Breast epithelium (tissue), 4 donors: ENCODE data around the gene VPS9D1. TPM values are rescaled to one million over a fixed set of nuclear protein-coding genes. Genes with fewer than 3 reads are reported as not detected.

Experiments used
- DNase-seq, 2 donors: peaks; one replicate each; pipeline ENCODE4 v3.0.0-alpha.2; 2019; ENCODE audit warnings: low spot score in 2 of 2
- H3K27ac ChIP-seq, 2 donors: fragments of 200-600 bp; sonication (generic) in 1 of 2; one replicate each; pipeline ENCODE4 v1.5.1; 2016 to 2019; ENCODE audit warnings: mild to moderate bottlenecking in 1 of 2
- H3K27me3 ChIP-seq, 2 donors: fragments of 200-600 bp; sonication (generic) in 1 of 2; one replicate each; pipeline versions ENCODE4 v1.5.1 to v1.6.0; 2017 to 2019; ENCODE audit warnings: control low read depth in 1 of 2, mild to moderate bottlenecking in 1 of 2
- H3K36me3 ChIP-seq: fragments of 200-600 bp; one replicate; pipeline ENCODE4 v1.5.1; 2019
- H3K4me1 ChIP-seq, 2 donors: fragments of 200-600 bp; sonication (generic); one replicate each; pipeline ENCODE4 v1.5.1; 2016 to 2019; ENCODE audit warnings: control low read depth in 1 of 2
- H3K4me3 ChIP-seq, 3 donors: fragments of 200-600 bp; sonication (generic); 1 replicate in 2 of 3; 2 replicates in 1 of 3; pipeline ENCODE4 v1.5.1; 2016 to 2019; ENCODE audit warnings: mild to moderate bottlenecking in 3 of 3, moderate library complexity in 2 of 3
- H3K9me3 ChIP-seq, 2 donors: fragments of 200-600 bp; sonication (generic) in 1 of 2; one replicate each; pipeline ENCODE4 v1.5.1; 2016 to 2019; ENCODE audit warnings: control low read depth in 1 of 2
- CTCF ChIP-seq, 3 donors: fragments of 450-650 bp; IDR thresholded peaks; one replicate each; pipeline ENCODE4 v1.5.1; 2016 to 2017; ENCODE audit warnings: antibody characterized with exemption in 3 of 3, mild to moderate bottlenecking in 3 of 3, moderate library complexity in 3 of 3
- POLR2A ChIP-seq: fragments of 450-650 bp; IDR thresholded peaks from one replicate; pipeline ENCODE4 v1.6.1; 2016; ENCODE audit warnings: antibody characterized with exemption, mild to moderate bottlenecking, moderate library complexity
- POLR2AphosphoS5 ChIP-seq, 3 donors: sonication (generic); formaldehyde crosslinking; IDR thresholded peaks; one replicate each; pipeline ENCODE4 v1.6.1; 2017; ENCODE audit warnings: antibody characterized with exemption in 3 of 3
- intact Hi-C: fragments of 100-400 bp; cut with DNase I; formaldehyde crosslinking; loops from one replicate; pipeline ENCODE4 v1.15.1; 2023; ENCODE audit warnings: low total_unique reads
- total RNA-seq, 3 donors: library from RNA; depleted of rRNA; stranded (reverse); fragments of >200 nt; gene quantifications; one replicate each; pipeline ENCODE4 v1.1.0, GENCODE V29; 2016

The VPS9D1 gene
- total RNA-seq, 3 donors from 2014 or later = 4.8 to 6.6 (median 5.4) TPM

DNA sequence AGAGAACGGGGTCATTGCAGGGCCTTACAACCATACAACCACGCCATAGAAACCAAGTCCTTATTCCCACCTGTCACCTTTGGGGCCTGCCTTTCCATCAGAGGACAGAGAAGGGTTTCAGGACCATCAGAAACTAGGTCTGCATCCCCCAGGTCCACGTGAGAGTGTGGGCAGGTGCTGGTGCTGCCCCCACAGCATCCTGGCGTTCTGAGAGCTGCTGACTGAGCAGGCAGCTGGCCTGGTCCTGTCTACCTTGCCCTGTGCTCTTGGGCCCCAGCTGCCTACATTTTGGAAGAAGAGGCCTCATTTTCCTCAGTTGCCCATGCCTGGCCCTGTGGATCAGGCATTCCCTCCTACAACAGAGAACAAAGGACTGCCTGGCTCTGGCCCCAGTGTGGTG, 22.2 kb upstream of the VPS9D1 start:
- Histone ChIP-seq H3K4me1 (no peaks in the 10 kb centered on the region), H3K9me3 (no peaks in the 10 kb centered on the region), H3K4me3 (no peak overlapping the region), H3K27me3 (no peaks in the 10 kb centered on the region), H3K27ac (no peak overlapping the region), H3K36me3 (peaks cover 9% of the 10 kb centered on the region)
- intact Hi-C loops = no loop called here
- no peak for DNase-seq
- TF ChIP-seq POLR2A = no peak
- no peak for TF ChIP-seq POLR2AphosphoS5 (IDR thresholded peaks at IDR 0.05)
- no peak for TF ChIP-seq CTCF (IDR thresholded peaks at IDR 0.05)

DNA sequence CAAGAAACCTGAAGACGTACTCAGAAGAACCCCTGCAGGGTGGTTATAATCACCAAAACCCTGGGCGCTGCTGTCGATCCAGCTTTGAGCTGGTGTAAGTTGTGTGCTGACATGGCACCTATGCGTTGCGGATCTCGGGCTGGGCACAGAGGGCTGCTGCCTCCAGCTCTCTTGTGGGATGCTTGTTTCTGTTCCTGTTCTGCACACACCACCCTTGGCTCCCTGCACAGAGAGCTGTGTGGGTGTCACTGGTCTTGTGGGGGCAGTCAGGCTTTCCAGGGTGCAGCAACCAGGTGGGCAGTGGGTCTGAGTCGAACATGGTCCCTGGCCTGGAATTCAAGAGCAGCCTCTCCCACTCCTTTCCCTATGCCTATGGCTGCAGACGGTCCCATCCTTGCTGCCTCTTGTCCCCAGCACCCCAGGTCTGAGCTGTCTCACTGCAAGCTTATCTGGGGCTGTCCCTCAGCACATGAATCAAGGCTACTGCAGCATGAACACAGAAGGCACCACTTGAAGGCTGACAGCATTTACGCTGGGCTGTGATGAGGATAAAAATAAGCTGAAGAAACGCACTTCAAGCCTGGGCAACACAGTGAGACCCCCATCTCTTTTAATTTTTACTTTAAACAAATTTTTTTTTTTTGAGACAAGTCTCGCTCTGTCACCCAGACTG, 20.8 kb upstream of the VPS9D1 start:
- Histone ChIP-seq H3K4me3 (no peak overlapping the region), H3K27ac (no peak overlapping the region), H3K36me3 (peaks cover 12% of the 10 kb centered on the region), H3K9me3 (no peaks in the 10 kb centered on the region), H3K27me3 (no peaks in the 10 kb centered on the region), H3K4me1 (no peaks in the 10 kb centered on the region)
- intact Hi-C loops = no loop called here
- TF ChIP-seq POLR2AphosphoS5 (IDR thresholded peaks at IDR 0.05) (no peak), POLR2A (no peak), CTCF (IDR thresholded peaks at IDR 0.05) (no peak)
- no peak for DNase-seq

DNA sequence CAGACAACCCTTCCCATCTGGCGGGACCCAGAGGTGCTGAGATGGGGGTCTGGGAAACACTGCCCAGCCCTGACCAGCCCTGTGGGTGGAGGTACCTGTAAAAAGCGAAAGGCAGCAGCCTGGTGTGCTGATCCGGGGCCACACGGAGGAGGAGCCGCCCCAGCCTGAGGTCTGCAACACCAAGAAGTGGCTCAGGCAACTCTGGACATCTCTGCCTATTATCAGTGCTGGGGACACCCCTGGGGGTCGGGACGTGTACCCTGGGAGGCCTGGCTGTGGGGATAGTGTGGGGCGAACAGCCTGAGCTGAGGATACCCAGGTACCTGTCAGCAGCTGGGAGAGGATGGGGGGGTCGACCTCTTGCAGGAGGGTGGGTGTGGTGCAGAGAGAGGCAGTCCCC, 18.7 kb upstream of the VPS9D1 start:
- Histone ChIP-seq H3K9me3 (no peaks in the 10 kb centered on the region), H3K4me3 (no peak overlapping the region), H3K4me1 (no peaks in the 10 kb centered on the region), H3K27ac (no peak overlapping the region), H3K27me3 (no peaks in the 10 kb centered on the region), H3K36me3 (peaks cover 12% of the 10 kb centered on the region)
- intact Hi-C loops = no loop called here
- TF ChIP-seq CTCF (IDR thresholded peaks at IDR 0.05) (no peak), POLR2A (no peak), POLR2AphosphoS5 (IDR thresholded peaks at IDR 0.05) (no peak)
- no peak for DNase-seq

DNA sequence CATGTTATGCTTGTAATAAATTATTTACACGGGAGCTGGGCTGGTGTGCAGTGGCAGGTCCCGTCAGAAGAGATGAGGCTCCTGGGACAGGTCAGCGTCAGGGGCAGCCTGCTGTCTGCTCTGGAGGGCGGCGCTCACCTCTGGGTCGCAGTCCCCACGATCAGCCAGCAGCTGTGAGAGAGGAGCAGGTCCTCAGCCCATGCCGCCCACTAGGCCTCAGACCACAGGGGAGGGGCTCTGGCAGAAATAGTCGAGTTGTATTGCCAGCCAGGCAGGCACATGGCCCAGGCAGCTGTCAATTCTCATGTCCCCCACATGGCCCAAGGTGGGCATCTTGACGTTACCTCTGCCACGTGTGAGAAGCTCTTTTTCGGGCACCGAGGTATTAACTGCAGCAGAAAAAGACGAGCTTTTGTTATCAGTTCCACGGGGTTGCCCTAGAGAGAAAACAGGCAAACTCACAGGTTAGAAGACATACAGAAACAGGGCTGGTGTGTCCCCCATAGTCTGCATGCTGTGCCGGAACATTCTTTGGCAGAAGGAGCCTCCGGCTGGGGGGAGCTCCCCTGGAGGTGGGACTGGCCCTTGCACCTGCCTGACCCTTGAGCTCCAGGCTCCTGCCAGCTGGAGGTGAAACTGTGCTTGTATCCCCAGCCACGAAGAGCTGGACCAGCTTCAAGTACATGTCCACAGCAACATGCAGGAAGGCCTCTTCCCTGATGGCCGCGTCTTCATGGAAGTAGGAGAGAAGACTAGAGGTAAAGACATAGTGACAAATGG, 18.0 kb upstream of the VPS9D1 start:
- Histone ChIP-seq H3K27me3 (no peaks in the 10 kb centered on the region), H3K27ac (no peak overlapping the region), H3K4me3 (no peak overlapping the region), H3K36me3 (peaks cover 14% of the 10 kb centered on the region), H3K4me1 (no peaks in the 10 kb centered on the region), H3K9me3 (no peaks in the 10 kb centered on the region)
- TF ChIP-seq CTCF (IDR thresholded peaks at IDR 0.05) = no peak
- TF ChIP-seq POLR2A = no peak
- no peak for TF ChIP-seq POLR2AphosphoS5 (IDR thresholded peaks at IDR 0.05)
- intact Hi-C loops = no loop called here
- DNase-seq = no peak

- Histone ChIP-seq H3K27ac (no peak overlapping the region), H3K27me3 (no peaks in the 10 kb centered on the region), H3K4me3 (no peak overlapping the region), H3K9me3 (no peaks in the 10 kb centered on the region), H3K36me3 (peaks cover 21% of the 10 kb centered on the region), H3K4me1 (no peaks in the 10 kb centered on the region)
- TF ChIP-seq POLR2AphosphoS5 (IDR thresholded peaks at IDR 0.05) (no peak), CTCF (IDR thresholded peaks at IDR 0.05) (no peak), POLR2A (no peak)
- no peak for DNase-seq
- intact Hi-C loops = no loop called here
Observed at GRCh38 chr16:89738072-89738377, 17.3 kb upstream of the VPS9D1 start.
